ENCODE results near the gene C1orf146.
"Not testable (repeated sequence)": the region's sequence is repeated elsewhere in the genome, so short reads cannot be mapped to it uniquely, and the experiment has no call there.

The C1orf146 gene

GRCh38 chr1:92217721-92218120 lies at the start of gene C1orf146:
C1orf146 (plus strand) TSS chr1:92217915; CDS start chr1:92231421, 13,506 bp downstream.
- no peak for DNase-seq

GRCh38 chr1:92168657-92169056 lies 49.1 kb upstream of the C1orf146 start:
- DNase-seq: no peak

GRCh38 chr1:92169214-92170005 lies 48.3 kb upstream of the C1orf146 start:
- DNase-seq: no peak

GRCh38 chr1:92184632-92185031 lies 33.1 kb upstream of the C1orf146 start:
- no peak for DNase-seq

GRCh38 chr1:92186081-92186480 lies 31.6 kb upstream of the C1orf146 start:
- no peak for DNase-seq

GRCh38 chr1:92188436-92189255 lies 29.1 kb upstream of the C1orf146 start:
- DNase-seq: no peak

GRCh38 chr1:92191726-92192125 lies 26.0 kb upstream of the C1orf146 start:
- no peak for DNase-seq

GRCh38 chr1:92192246-92192645 lies 25.5 kb upstream of the C1orf146 start:
- no peak for DNase-seq

GRCh38 chr1:92194511-92194910 lies 23.2 kb upstream of the C1orf146 start:
- no peak for DNase-seq

GRCh38 chr1:92201973-92202372 lies 15.7 kb upstream of the C1orf146 start:
- no peak for DNase-seq

- no peak for DNase-seq
Measured at GRCh38 chr1:92203105-92203504, 14.6 kb upstream of the C1orf146 start.

- DNase-seq: no peak
Measured at GRCh38 chr1:92210701-92211100, 7.0 kb upstream of the C1orf146 start.

- no peak for DNase-seq
Measured at GRCh38 chr1:92211166-92211565, 6.5 kb upstream of the C1orf146 start.

GRCh38 chr1:92218559-92218958 lies 844 bp downstream of the C1orf146 start:
- no peak for DNase-seq

GRCh38 chr1:92219028-92219427 lies 1.3 kb downstream of the C1orf146 start:
- no peak for DNase-seq

- no peak for DNase-seq
Measured at GRCh38 chr1:92228401-92228800, 10.7 kb downstream of the C1orf146 start.

GRCh38 chr1:92230736-92231135 lies 13.0 kb downstream of the C1orf146 start:
- DNase-seq: no peak

- no peak for DNase-seq
Measured at GRCh38 chr1:92240034-92240433, 22.3 kb downstream of the C1orf146 start.

- no peak for DNase-seq
Measured at GRCh38 chr1:92244376-92244775, 26.7 kb downstream of the C1orf146 start.

GRCh38 chr1:92254714-92255113 lies 37.0 kb downstream of the C1orf146 start:
- not testable (repeated sequence) for DNase-seq

GRCh38 chr1:92259350-92259749 lies 41.6 kb downstream of the C1orf146 start:
- DNase-seq: no peak

- no peak for DNase-seq
Measured at GRCh38 chr1:92262516-92262915, 44.8 kb downstream of the C1orf146 start.

GRCh38 chr1:92273039-92273438 lies 55.3 kb downstream of the C1orf146 start:
- DNase-seq: no peak

- DNase-seq: no peak
Measured at GRCh38 chr1:92274939-92275338, 57.2 kb downstream of the C1orf146 start.
